MM.1S (cell line): ENCODE results near the gene TMED7.

Source experiments
- DNase-seq: peaks from one replicate; pipeline ENCODE4 v3.0.0-alpha.2; 2015
- H2AFZ ChIP-seq: fragments of 300-600 bp; sonication (generic); 2 replicates; pipeline ENCODE4 v1.6.0; 2016; ENCODE audit warnings: antibody characterized with exemption, low read length
- H3F3A ChIP-seq: fragments of 300-600 bp; sonication (generic); 2 replicates; pipeline ENCODE4 v1.6.1; 2016; ENCODE audit warnings: mild to moderate bottlenecking, antibody characterized with exemption, low read length, moderate library complexity, mixed read lengths; ENCODE audit not compliant: insufficient read depth
- H3K27ac ChIP-seq: fragments of 300-600 bp; sonication (generic); 2 replicates; pipeline ENCODE4 v1.5.1; 2016; ENCODE audit warnings: mild to moderate bottlenecking, low read length
- H3K27me3 ChIP-seq: fragments of 300-600 bp; sonication (generic); replicated peaks from 2 replicates; pipeline ENCODE4 v1.6.0; 2016; ENCODE audit warnings: low read length; ENCODE audit not compliant: insufficient read depth
- H3K36me3 ChIP-seq: fragments of 300-600 bp; sonication (generic); replicated peaks from 2 replicates; pipeline ENCODE4 v1.6.1; 2016; ENCODE audit warnings: mild to moderate bottlenecking, low read length, mixed read lengths; ENCODE audit not compliant: insufficient read depth
- H3K4me1 ChIP-seq: fragments of 300-600 bp; sonication (generic); 2 replicates; pipeline ENCODE4 v1.6.1; 2016; ENCODE audit warnings: low read length, mixed read lengths
- H3K4me2 ChIP-seq: fragments of 300-600 bp; sonication (generic); 2 replicates; pipeline ENCODE4 v1.6.0; 2016; ENCODE audit warnings: low read depth, low read length
- H3K4me3 ChIP-seq: fragments of 300-600 bp; sonication (generic); 2 replicates; pipeline ENCODE4 v1.5.1; 2016; ENCODE audit warnings: low read length, mixed read lengths
- H3K79me2 ChIP-seq: fragments of 300-600 bp; sonication (generic); 2 replicates; pipeline ENCODE4 v1.6.1; 2016; ENCODE audit warnings: mixed run types, low read length, mixed read lengths
- H3K9ac ChIP-seq: fragments of 300-600 bp; sonication (generic); 2 replicates; pipeline ENCODE4 v1.6.1; 2016; ENCODE audit warnings: low read length, mixed read lengths
- H3K9me2 ChIP-seq: fragments of 300-600 bp; sonication (generic); replicated peaks from 2 replicates; pipeline ENCODE4 v1.6.1; 2016; ENCODE audit warnings: mild to moderate bottlenecking, low read length, mixed read lengths; ENCODE audit not compliant: insufficient read depth
- H3K9me3 ChIP-seq: fragments of 300-600 bp; sonication (generic); replicated peaks from 2 replicates; pipeline ENCODE4 v1.6.1; 2016; ENCODE audit warnings: mild to moderate bottlenecking, low read length, mixed read lengths; ENCODE audit not compliant: insufficient read depth
- H4K20me1 ChIP-seq: fragments of 300-600 bp; sonication (generic); 2 replicates; pipeline ENCODE4 v1.6.1; 2016; ENCODE audit warnings: mild to moderate bottlenecking, low read length, moderate library complexity, mixed read lengths; ENCODE audit not compliant: insufficient read depth
- EZH2 ChIP-seq: fragments of 300-600 bp; sonication (generic); optimal IDR thresholded peaks from 2 replicates; pipeline ENCODE3; 2017; ENCODE audit warnings: low read depth, mild to moderate bottlenecking, antibody characterized with exemption, low read length, mixed read lengths
- EZH2phosphoT487 ChIP-seq: fragments of 300-600 bp; sonication (generic); IDR thresholded peaks from 2 replicates; pipeline ENCODE4 v1.6.1; 2018; ENCODE audit warnings: antibody characterized with exemption, low read length
- TF ChIP-seq, protein P1 (sequence below): fragments of 300-600 bp; sonication (generic); IDR thresholded peaks from 2 replicates; pipeline ENCODE4 v1.5.1; 2016; ENCODE audit warnings: antibody characterized with exemption, low read length, mixed read lengths

TMED7 gene

DNA sequence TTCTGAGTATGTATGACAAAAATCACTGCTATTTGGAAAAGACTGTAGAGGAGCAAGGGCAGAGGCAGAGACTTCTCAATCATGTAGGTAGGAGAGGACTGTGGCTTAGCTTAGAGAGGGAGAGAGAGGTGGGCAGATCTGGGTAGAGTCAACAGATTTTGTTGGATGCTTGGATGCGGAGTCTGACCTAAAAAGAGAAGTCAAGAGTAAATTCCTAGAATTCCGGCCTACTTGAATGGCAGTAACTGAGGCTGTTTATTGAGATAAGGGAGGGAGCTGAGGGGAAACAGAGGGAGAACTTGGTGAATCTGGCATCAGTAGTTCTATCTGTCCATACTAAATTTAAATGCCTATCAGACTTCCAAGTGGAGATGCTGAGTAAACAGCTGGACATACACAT lies 25.9 kb downstream of the TMED7 start:
- Histone ChIP-seq H2AFZ (no peak overlapping the region), H3K27ac (no peak overlapping the region), H3K27me3 (no peaks in the 10 kb centered on the region), H3K9me2 (no peaks in the 10 kb centered on the region), H3K4me3 (no peak overlapping the region), H3K9me3 (no peaks in the 10 kb centered on the region), H3K4me2 (no peak overlapping the region), H3F3A (no peaks in the 10 kb centered on the region; the same call in 1 of the 2 replicates), H3K4me1 (no peaks in the 10 kb centered on the region), H3K79me2 (no peaks in the 10 kb centered on the region), H3K36me3 (no peaks in the 10 kb centered on the region), H3K9ac (no peak overlapping the region), H4K20me1 (no peaks in the 10 kb centered on the region)
- no peak for TF ChIP-seq EZH2
- TF ChIP-seq, protein P1, sequence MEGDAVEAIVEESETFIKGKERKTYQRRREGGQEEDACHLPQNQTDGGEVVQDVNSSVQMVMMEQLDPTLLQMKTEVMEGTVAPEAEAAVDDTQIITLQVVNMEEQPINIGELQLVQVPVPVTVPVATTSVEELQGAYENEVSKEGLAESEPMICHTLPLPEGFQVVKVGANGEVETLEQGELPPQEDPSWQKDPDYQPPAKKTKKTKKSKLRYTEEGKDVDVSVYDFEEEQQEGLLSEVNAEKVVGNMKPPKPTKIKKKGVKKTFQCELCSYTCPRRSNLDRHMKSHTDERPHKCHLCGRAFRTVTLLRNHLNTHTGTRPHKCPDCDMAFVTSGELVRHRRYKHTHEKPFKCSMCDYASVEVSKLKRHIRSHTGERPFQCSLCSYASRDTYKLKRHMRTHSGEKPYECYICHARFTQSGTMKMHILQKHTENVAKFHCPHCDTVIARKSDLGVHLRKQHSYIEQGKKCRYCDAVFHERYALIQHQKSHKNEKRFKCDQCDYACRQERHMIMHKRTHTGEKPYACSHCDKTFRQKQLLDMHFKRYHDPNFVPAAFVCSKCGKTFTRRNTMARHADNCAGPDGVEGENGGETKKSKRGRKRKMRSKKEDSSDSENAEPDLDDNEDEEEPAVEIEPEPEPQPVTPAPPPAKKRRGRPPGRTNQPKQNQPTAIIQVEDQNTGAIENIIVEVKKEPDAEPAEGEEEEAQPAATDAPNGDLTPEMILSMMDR, result no peak
- TF ChIP-seq EZH2phosphoT487, result no peak
- DNase-seq, result no peak

DNA sequence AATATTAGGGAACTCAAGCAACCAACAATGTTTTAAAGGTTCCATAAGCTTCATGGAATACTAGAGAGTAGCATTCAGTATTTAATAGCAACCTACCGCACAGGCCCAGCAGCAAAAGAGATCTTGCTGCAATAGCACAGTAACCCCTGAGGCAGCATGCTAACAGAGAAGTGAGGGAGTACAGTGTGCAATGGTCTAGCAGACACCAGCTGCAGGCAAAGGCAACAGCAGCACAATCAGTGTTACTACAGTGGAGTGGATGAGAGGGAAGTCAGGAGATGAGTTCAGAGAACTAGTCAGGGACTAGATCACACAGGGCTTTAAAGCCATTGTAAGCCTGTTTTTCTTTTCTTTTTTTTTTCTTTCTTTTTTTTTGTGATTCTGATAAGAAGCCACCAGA lies 26.3 kb downstream of the TMED7 start:
- TF ChIP-seq, protein P1, result no peak
- TF ChIP-seq EZH2phosphoT487 (no peak), EZH2 (no peak)
- DNase-seq, result peak; percentile 10
- Histone ChIP-seq H3K4me1 (no peaks in the 10 kb centered on the region), H3K9ac (no peak overlapping the region), H3K36me3 (no peaks in the 10 kb centered on the region), H2AFZ (no peak overlapping the region), H3K9me2 (no peaks in the 10 kb centered on the region), H3K4me3 (no peak overlapping the region), H3F3A (no peaks in the 10 kb centered on the region; the same call in 1 of the 2 replicates), H3K4me2 (no peak overlapping the region), H3K27me3 (no peaks in the 10 kb centered on the region), H4K20me1 (no peaks in the 10 kb centered on the region), H3K27ac (no peak overlapping the region), H3K79me2 (no peaks in the 10 kb centered on the region), H3K9me3 (no peaks in the 10 kb centered on the region)

DNA sequence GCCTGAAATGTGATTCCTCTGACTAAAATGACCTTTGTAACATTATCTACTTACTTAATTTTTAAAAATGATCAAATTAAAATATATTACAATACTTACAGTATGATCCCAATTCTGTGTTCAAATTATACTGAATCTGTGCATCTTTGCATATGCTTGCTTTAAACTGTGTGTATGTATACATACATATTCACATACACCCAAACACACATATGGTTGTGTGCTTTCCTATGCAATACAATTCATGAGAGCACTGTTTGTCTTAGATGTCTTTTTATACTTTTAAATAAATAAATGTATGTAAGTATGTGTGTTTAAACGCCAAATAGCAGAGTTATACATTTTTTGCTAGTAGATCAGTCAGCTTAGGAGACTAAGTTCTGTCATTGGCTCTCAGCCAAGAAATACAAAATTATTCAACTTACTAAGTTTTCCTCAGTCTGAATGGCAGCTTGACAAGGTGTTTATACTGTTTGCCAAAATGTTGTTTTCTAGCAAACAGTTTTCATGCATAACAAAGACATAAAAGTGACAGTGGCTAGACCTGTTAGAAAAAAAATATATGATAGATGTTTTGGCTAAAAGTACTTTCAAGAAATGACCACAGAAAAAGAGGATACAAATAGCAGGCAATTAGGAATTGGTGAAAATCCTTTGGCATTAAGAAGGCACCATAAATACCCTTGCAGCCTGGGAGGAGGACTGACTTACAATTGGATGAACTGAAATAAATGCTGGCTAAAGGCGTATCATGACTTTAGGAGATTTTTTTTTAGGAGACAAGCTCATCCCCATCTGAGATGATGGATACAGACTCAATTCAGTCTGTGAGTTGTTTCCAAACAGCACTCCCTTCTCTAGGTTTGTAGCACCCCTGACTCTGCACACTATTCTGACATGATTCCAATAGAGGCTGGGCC lies 31.4 kb downstream of the TMED7 start:
- TF ChIP-seq EZH2, result no peak
- no peak for TF ChIP-seq EZH2phosphoT487
- TF ChIP-seq, protein P1, result no peak
- no peaks in the 10 kb centered on the region for H4K20me1 ChIP-seq
- H3K27ac ChIP-seq, result no peak overlapping the region
- no peak overlapping the region for H3K4me2 ChIP-seq
- H3K9ac ChIP-seq, result no peak overlapping the region
- H3K27me3 ChIP-seq, result no peaks in the 10 kb centered on the region
- no peak overlapping the region for H3K4me3 ChIP-seq
- no peak for DNase-seq
- no peaks in the 10 kb centered on the region for H3F3A ChIP-seq
- H3K36me3 ChIP-seq, result no peaks in the 10 kb centered on the region
- no peaks in the 10 kb centered on the region for H3K9me2 ChIP-seq
- no peaks in the 10 kb centered on the region for H3K9me3 ChIP-seq
- H3K79me2 ChIP-seq, result no peaks in the 10 kb centered on the region
- H2AFZ ChIP-seq, result no peak overlapping the region
- H3K4me1 ChIP-seq, result no peaks in the 10 kb centered on the region
